GM12891 (cell line): ENCODE data around the gene TBX18.

ENCODE experiments used
- DNase-seq: peaks from one replicate; pipeline ENCODE4 v3.0.0; 2011; ENCODE audit warnings: low spot score; ENCODE audit not compliant: insufficient read length
- FAIRE-seq: peaks from 2 replicates; lab custom pipeline; 2011; peaks lifted over from hg19 to GRCh38; lab: Jason Lieb, UNC
- PAX5 ChIP-seq: IDR thresholded peaks from 2 replicates; pipeline ENCODE4 v1.6.1; 2011; ENCODE audit warnings: low read length, moderate library complexity, mild to moderate bottlenecking; ENCODE audit not compliant: insufficient read depth, severe bottlenecking
- POLR2A ChIP-seq: IDR thresholded peaks from 2 replicates; pipeline ENCODE4 v1.6.1; 2011; ENCODE audit warnings: low read depth, low read length, control low read depth
- POLR2AphosphoS5 ChIP-seq: IDR thresholded peaks from 2 replicates; pipeline ENCODE4 v1.6.1; 2011; ENCODE audit warnings: low read depth, low read length, control low read depth
- POU2F2 ChIP-seq: IDR thresholded peaks from 2 replicates; pipeline ENCODE4 v1.6.1; 2011; ENCODE audit warnings: low read depth, mild to moderate bottlenecking, control low read depth, low read length, moderate library complexity
- SPI1 ChIP-seq: IDR thresholded peaks from 2 replicates; pipeline ENCODE4 v1.6.1; 2011; ENCODE audit warnings: low read depth, low read length, control low read depth
- TAF1 ChIP-seq: IDR thresholded peaks from 2 replicates; pipeline ENCODE4 v1.6.1; 2011; ENCODE audit warnings: low read depth, low read length, control low read depth

The TBX18 gene

GRCh38 chr6:84752118-84752850, 12.1 kb downstream of the TBX18 start:
- no peak for FAIRE-seq
- DNase-seq = no peak

GRCh38 chr6:84749181-84749580, 15.2 kb downstream of the TBX18 start:
- TF ChIP-seq SPI1 (no peak), TAF1 (no peak), PAX5 (no peak), POLR2AphosphoS5 (no peak), POU2F2 (no peak), POLR2A (no peak)
- no peak for FAIRE-seq
- no peak for DNase-seq

More at GRCh38 chr6:84752118-84752850, 12.1 kb downstream of the TBX18 start:
- TF ChIP-seq TAF1 (no peak), POLR2A (no peak), POLR2AphosphoS5 (no peak), POU2F2 (no peak), PAX5 (no peak), SPI1 (no peak)

- no peak for TF ChIP-seq POLR2AphosphoS5
- no peak for TF ChIP-seq POU2F2
- TF ChIP-seq TAF1 = no peak
- no peak for TF ChIP-seq PAX5
- TF ChIP-seq SPI1 = no peak
- TF ChIP-seq POLR2A = no peak
- FAIRE-seq (no peak), DNase-seq (no peak)
Measured at GRCh38 chr6:84748376-84748775, 16.0 kb downstream of the TBX18 start.

- TF ChIP-seq PAX5 (no peak), SPI1 (no peak), TAF1 (no peak), POLR2A (no peak), POLR2AphosphoS5 (no peak), POU2F2 (no peak)
- DNase-seq (no peak), FAIRE-seq (no peak)
Measured at GRCh38 chr6:84743616-84744015, 20.8 kb downstream of the TBX18 start.

- FAIRE-seq = no peak
Measured at GRCh38 chr6:84740385-84740784, 24.0 kb downstream of the TBX18 start.

GRCh38 chr6:84739866-84740208, 24.6 kb downstream of the TBX18 start:
- DNase-seq (no peak), FAIRE-seq (no peak)
- TF ChIP-seq SPI1 = no peak
- no peak for TF ChIP-seq POLR2A
- TF ChIP-seq PAX5 = no peak
- TF ChIP-seq TAF1 = no peak
- no peak for TF ChIP-seq POLR2AphosphoS5
- TF ChIP-seq POU2F2 = no peak

More at GRCh38 chr6:84740385-84740784, 24.0 kb downstream of the TBX18 start:
- no peak for TF ChIP-seq POLR2A
- TF ChIP-seq SPI1 = no peak
- no peak for TF ChIP-seq TAF1
- no peak for TF ChIP-seq PAX5
- TF ChIP-seq POU2F2 = no peak
- DNase-seq = no peak

- DNase-seq = no peak
- FAIRE-seq = no peak
Measured at GRCh38 chr6:84738996-84739865, 25.2 kb downstream of the TBX18 start.

GRCh38 chr6:84733889-84734288, 30.5 kb downstream of the TBX18 start:
- DNase-seq (no peak), FAIRE-seq (no peak)
- no peak for TF ChIP-seq POU2F2
- TF ChIP-seq SPI1 = no peak
- TF ChIP-seq POLR2A = no peak
- TF ChIP-seq TAF1 = no peak
- no peak for TF ChIP-seq POLR2AphosphoS5
- no peak for TF ChIP-seq PAX5

More at GRCh38 chr6:84738996-84739865, 25.2 kb downstream of the TBX18 start:
- TF ChIP-seq PAX5 (no peak), POLR2A (no peak), TAF1 (no peak), POLR2AphosphoS5 (no peak), SPI1 (no peak), POU2F2 (no peak)

- DNase-seq (no peak), FAIRE-seq (no peak)
- TF ChIP-seq POLR2AphosphoS5 = no peak
- TF ChIP-seq TAF1 = no peak
- no peak for TF ChIP-seq PAX5
- TF ChIP-seq POU2F2 = no peak
- no peak for TF ChIP-seq SPI1
- no peak for TF ChIP-seq POLR2A
Measured at GRCh38 chr6:84731901-84732300, 32.5 kb downstream of the TBX18 start.

GRCh38 chr6:84731401-84731800, 33.0 kb downstream of the TBX18 start:
- no peak for FAIRE-seq
- TF ChIP-seq SPI1 (no peak), POU2F2 (no peak), POLR2A (no peak), TAF1 (no peak), PAX5 (no peak), POLR2AphosphoS5 (no peak)
- no peak for DNase-seq
